GM12878 (cell line): ENCODE results near the gene KIFC1.
"Not testable (repeated sequence)": the region's sequence is repeated elsewhere in the genome, so short reads cannot be mapped to it uniquely, and the experiment has no call there.

Source experiments
- FOS ChIP-seq: IDR thresholded peaks from 3 replicates; pipeline ENCODE4 v1.6.1; 2011; ENCODE audit warnings: borderline replicate concordance; ENCODE audit not compliant: insufficient read length; ENCODE audit errors: extremely low read depth
- KLF5 ChIP-seq: fragments of 450-650 bp; IDR thresholded peaks from 2 replicates; pipeline ENCODE4 v1.6.1; 2014; ENCODE audit warnings: mild to moderate bottlenecking; ENCODE audit not compliant: partially characterized antibody
- PBX3 ChIP-seq: IDR thresholded peaks from 2 replicates; pipeline ENCODE4 v1.6.1; 2011; ENCODE audit warnings: mild to moderate bottlenecking, low read depth, low read length, moderate library complexity; ENCODE audit not compliant: insufficient replicate concordance
- POLR2A ChIP-seq: IDR thresholded peaks from 2 replicates; pipeline ENCODE4 v1.6.1; 2011; ENCODE audit warnings: low read depth, mild to moderate bottlenecking, low read length
- STAT1 ChIP-seq: fragments of 450-650 bp; conservative IDR thresholded peaks from 2 replicates; pipeline ENCODE4 v1.6.1; 2014; ENCODE audit warnings: antibody characterized with exemption, mild to moderate bottlenecking
- ZNF274 ChIP-seq: IDR thresholded peaks from one replicate; pipeline ENCODE4 v1.8.0; 2011; ENCODE audit not compliant: insufficient read length, insufficient read depth
- TF ChIP-seq, protein P1 (sequence below), 3 experiments: IDR thresholded peaks in 2 of 3; conservative IDR thresholded peaks in 1 of 3; 2 replicates each; pipeline ENCODE4 v1.5.1; 2011; ENCODE audit warnings: low read depth in 3 of 3, low read length in 3 of 3, mild to moderate bottlenecking in 3 of 3, control low read depth in 2 of 3, moderate library complexity in 2 of 3, inconsistent platforms in 1 of 3, mixed read lengths in 1 of 3; ENCODE audit not compliant: control insufficient read depth in 2 of 3, insufficient read depth in 1 of 3; ENCODE audit errors: extremely low read depth in 1 of 3

GRCh38 chr6:33357160-33357871 is 34.3 kb upstream of the KIFC1 start:
- not testable (repeated sequence) for TF ChIP-seq ZNF274, KLF5, PBX3, FOS, POLR2A, STAT1
- TF ChIP-seq, protein P1, sequence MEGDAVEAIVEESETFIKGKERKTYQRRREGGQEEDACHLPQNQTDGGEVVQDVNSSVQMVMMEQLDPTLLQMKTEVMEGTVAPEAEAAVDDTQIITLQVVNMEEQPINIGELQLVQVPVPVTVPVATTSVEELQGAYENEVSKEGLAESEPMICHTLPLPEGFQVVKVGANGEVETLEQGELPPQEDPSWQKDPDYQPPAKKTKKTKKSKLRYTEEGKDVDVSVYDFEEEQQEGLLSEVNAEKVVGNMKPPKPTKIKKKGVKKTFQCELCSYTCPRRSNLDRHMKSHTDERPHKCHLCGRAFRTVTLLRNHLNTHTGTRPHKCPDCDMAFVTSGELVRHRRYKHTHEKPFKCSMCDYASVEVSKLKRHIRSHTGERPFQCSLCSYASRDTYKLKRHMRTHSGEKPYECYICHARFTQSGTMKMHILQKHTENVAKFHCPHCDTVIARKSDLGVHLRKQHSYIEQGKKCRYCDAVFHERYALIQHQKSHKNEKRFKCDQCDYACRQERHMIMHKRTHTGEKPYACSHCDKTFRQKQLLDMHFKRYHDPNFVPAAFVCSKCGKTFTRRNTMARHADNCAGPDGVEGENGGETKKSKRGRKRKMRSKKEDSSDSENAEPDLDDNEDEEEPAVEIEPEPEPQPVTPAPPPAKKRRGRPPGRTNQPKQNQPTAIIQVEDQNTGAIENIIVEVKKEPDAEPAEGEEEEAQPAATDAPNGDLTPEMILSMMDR (IDR thresholded peaks at IDR 0.05 in 2 of 3, conservative IDR thresholded peaks at IDR 0.05 in 1 of 3; ENCODE audit: control insufficient read depth in 2 of 3, extremely low read depth in 1 of 3, insufficient read depth in 1 of 3, low read depth in 3 of 3, low read length in 3 of 3) = not testable (repeated sequence)
